ENCODE measurements around the gene PRR20E.
"Not testable (repeated sequence)": the region's sequence is repeated elsewhere in the genome, so short reads cannot be mapped to it uniquely, and the experiment has no call there.

GRCh38 chr13:57160332-57160731 is 6.7 kb upstream of the PRR20E start, which contains the start of gene PRR20D:
- TF ChIP-seq RFX5 (IDR thresholded peaks at IDR 0.05; ENCODE audit: low read depth, low read length); IRF2 (CRISPR knock-in tag; IDR thresholded peaks at IDR 0.05); CTCF (IDR thresholded peaks at IDR 0.05 in 2 of 3, conservative IDR thresholded peaks at IDR 0.05 in 1 of 3; ENCODE audit: insufficient read depth in 2 of 3, low read depth in 1 of 3, low read length in 3 of 3); CSDE1 (IDR thresholded peaks at IDR 0.05); ZBTB34 (CRISPR knock-in tag; IDR thresholded peaks at IDR 0.05); E2F1 (CRISPR knock-in tag; IDR thresholded peaks at IDR 0.05); ZBTB8A (IDR thresholded peaks at IDR 0.05; ENCODE audit: partially characterized antibody); SPI1 (IDR thresholded peaks at IDR 0.05; ENCODE audit: borderline replicate concordance, low read depth, low read length): not testable (repeated sequence)

All from K562 (cell line).